Natural killer cell (primary cell): Measurements from ENCODE around the gene ANKRD9. TPM values are rescaled to one million over a fixed set of nuclear protein-coding genes. Genes with fewer than 3 reads are reported as not detected.

Experiments used
- ATAC-seq, 3 donors: fragments of 150-1000 bp in 2 of 3; fragments of 200-7000 bp in 1 of 3; cut with Tn5 transposase; 1 replicate in 1 of 3; 2 replicates in 2 of 3; pipeline ENCODE4 v1.10.0; 2021; ENCODE audit warnings: mild to moderate bottlenecking in 2 of 3, moderate library complexity in 2 of 3
- DNase-seq, 2 donors: peaks; one replicate each; pipeline versions ENCODE4 v3.0.0 to v3.0.0-alpha.2; 2013 to 2021; ENCODE audit warnings: mixed read lengths in 1 of 2
- H3K27ac ChIP-seq: one replicate; pipeline ENCODE4 v1.5.1; 2013; ENCODE audit warnings: mild to moderate bottlenecking, low read length
- H3K27me3 ChIP-seq: one replicate; pipeline ENCODE4 v1.6.1; 2013; ENCODE audit warnings: low read length; ENCODE audit not compliant: control insufficient read depth, insufficient read depth
- H3K36me3 ChIP-seq: one replicate; pipeline ENCODE4 v1.6.1; 2013; ENCODE audit warnings: low read length; ENCODE audit not compliant: control insufficient read depth, insufficient read depth
- H3K4me1 ChIP-seq: one replicate; pipeline ENCODE4 v1.6.1; 2013; ENCODE audit warnings: low read length; ENCODE audit not compliant: control insufficient read depth, insufficient read depth
- H3K4me3 ChIP-seq: one replicate; pipeline ENCODE4 v1.5.1; 2013; ENCODE audit warnings: low read length
- H3K9me3 ChIP-seq: one replicate; pipeline ENCODE4 v1.6.1; 2013; ENCODE audit warnings: low read length; ENCODE audit not compliant: control insufficient read depth, insufficient read depth
- H3K27ac Mint-ChIP-seq, 2 donors: one replicate each; pipeline ENCODE4 v1.8.0; 2022; ENCODE audit warnings: mild to moderate bottlenecking in 2 of 2, mixed read lengths in 2 of 2, moderate library complexity in 1 of 2
- H3K27me3 Mint-ChIP-seq, 2 donors: one replicate each; pipeline ENCODE4 v1.8.0; 2022; ENCODE audit warnings: low read depth in 2 of 2, mixed read lengths in 2 of 2
- H3K36me3 Mint-ChIP-seq: one replicate; pipeline ENCODE4 v1.8.0; 2022; ENCODE audit warnings: mixed read lengths
- H3K4me1 Mint-ChIP-seq, 2 donors: one replicate each; pipeline ENCODE4 v1.8.0; 2022; ENCODE audit warnings: mixed read lengths in 2 of 2
- H3K4me3 Mint-ChIP-seq: one replicate; pipeline ENCODE4 v1.8.0; 2022; ENCODE audit warnings: mild to moderate bottlenecking, moderate library complexity, mixed read lengths
- H3K9me3 Mint-ChIP-seq, 2 donors: one replicate each; pipeline ENCODE4 v1.8.0; 2022; ENCODE audit warnings: mixed read lengths in 2 of 2
- CTCF ChIP-seq: fragments of 200-600 bp; IDR thresholded peaks from one replicate; pipeline ENCODE4 v1.8.0; 2022; ENCODE audit warnings: antibody characterized with exemption
- WGBS: methylation state at CpG from one replicate; pipeline ENCODE4 v1.1.7; 2013; ENCODE audit warnings: missing lambda C conversion rate; ENCODE audit not compliant: insufficient coverage; 5-methylcytosine and 5-hydroxymethylcytosine counted together
- intact Hi-C: fragments of 100-400 bp; cut with micrococcal nuclease; formaldehyde crosslinking; loops from one replicate; pipeline ENCODE4 v1.14.2; 2022
- total RNA-seq, 4 donors: library from RNA; stranded (reverse); fragments of 120-200 nt in 1 of 4; gene quantifications; one replicate each; pipeline versions ENCODE4 v1.2.3 to v1.2.4, GENCODE V29; 2013 to 2022

ANKRD9 gene
- total RNA-seq, 3 donors from 2014 or later (not counting 1 experiment from before 2014, with no cell fraction given), result 4.0 to 11.0 (median 9.6) TPM

- intact Hi-C loops, result no loop called here
- H3K4me1 ChIP-seq, result no peaks in the 10 kb centered on the region
- Mint-ChIP-seq H3K27me3 (no peaks in the 10 kb centered on the region), H3K4me1 (peaks cover 9 to 11% of the 10 kb centered on the region in 2 donors), H3K36me3 (peaks cover 14% of the 10 kb centered on the region), H3K9me3 (no peaks in the 10 kb centered on the region), H3K4me3 (no peak overlapping the region), H3K27ac (no peak overlapping the region)
- DNase-seq (no peak), ATAC-seq (no peak)
- no peak overlapping the region for H3K4me3 ChIP-seq
- no peaks in the 10 kb centered on the region for H3K9me3 ChIP-seq
- H3K36me3 ChIP-seq, result no peaks in the 10 kb centered on the region
- no peak for TF ChIP-seq CTCF
- H3K27me3 ChIP-seq, result no peaks in the 10 kb centered on the region
- H3K27ac ChIP-seq, result no peak overlapping the region
- WGBS, result over 99% methylated on average over 6 of the region's 6 CpGs
These were observed 44.7 kb downstream of the ANKRD9 start for GRCh38 chr14:102464846-102465341.

GRCh38 chr14:102464006-102464405 lies 45.6 kb downstream of the ANKRD9 start:
- no peak overlapping the region for H3K27ac Mint-ChIP-seq
- ATAC-seq, result peak in 1 of 3 donors; percentile 27
- H3K36me3 ChIP-seq, result no peaks in the 10 kb centered on the region

GRCh38 chr14:102462391-102462790 lies 47.2 kb downstream of the ANKRD9 start:
- H3K27ac ChIP-seq, result no peak overlapping the region
- no peak overlapping the region for H3K4me3 ChIP-seq
- H3K4me1 ChIP-seq, result no peaks in the 10 kb centered on the region
- DNase-seq (no peak), ATAC-seq (no peak)
- Mint-ChIP-seq H3K4me3 (no peak overlapping the region), H3K9me3 (no peaks in the 10 kb centered on the region), H3K4me1 (peaks cover 9 to 11% of the 10 kb centered on the region in 2 donors), H3K27ac (no peak overlapping the region), H3K36me3 (peaks cover 14% of the 10 kb centered on the region), H3K27me3 (no peaks in the 10 kb centered on the region)
- 91% methylated on average over 4 of the region's 4 CpGs for WGBS
- intact Hi-C loops, result no loop called here
- no peak for TF ChIP-seq CTCF
- no peaks in the 10 kb centered on the region for H3K27me3 ChIP-seq
- no peaks in the 10 kb centered on the region for H3K9me3 ChIP-seq
- no peaks in the 10 kb centered on the region for H3K36me3 ChIP-seq

More at GRCh38 chr14:102464006-102464405, 45.6 kb downstream of the ANKRD9 start:
- H3K9me3 ChIP-seq, result no peaks in the 10 kb centered on the region
- no peak overlapping the region for H3K27ac ChIP-seq
- Mint-ChIP-seq H3K36me3 (peaks cover 14% of the 10 kb centered on the region), H3K4me3 (no peak overlapping the region), H3K4me1 (peaks cover 9 to 11% of the 10 kb centered on the region in 2 donors), H3K27me3 (no peaks in the 10 kb centered on the region), H3K9me3 (no peaks in the 10 kb centered on the region)
- H3K27me3 ChIP-seq, result no peaks in the 10 kb centered on the region
- H3K4me1 ChIP-seq, result no peaks in the 10 kb centered on the region
- no peak for DNase-seq
- H3K4me3 ChIP-seq, result no peak overlapping the region
- intact Hi-C loops, result no loop called here
- 94% methylated on average over 4 of the region's 4 CpGs for WGBS
- TF ChIP-seq CTCF, result no peak
